ENCODE results near the gene RAP1GAP. TPM values are rescaled to one million over a fixed set of nuclear protein-coding genes. Genes with fewer than 3 reads are reported as not detected.

The RAP1GAP gene
- total and polyA plus RNA-seq, 2 of the 13 experiments (the other 11 are each of a cell fraction or from before 2014, with no cell fraction given): 11.9 to 37.5 TPM

DNA sequence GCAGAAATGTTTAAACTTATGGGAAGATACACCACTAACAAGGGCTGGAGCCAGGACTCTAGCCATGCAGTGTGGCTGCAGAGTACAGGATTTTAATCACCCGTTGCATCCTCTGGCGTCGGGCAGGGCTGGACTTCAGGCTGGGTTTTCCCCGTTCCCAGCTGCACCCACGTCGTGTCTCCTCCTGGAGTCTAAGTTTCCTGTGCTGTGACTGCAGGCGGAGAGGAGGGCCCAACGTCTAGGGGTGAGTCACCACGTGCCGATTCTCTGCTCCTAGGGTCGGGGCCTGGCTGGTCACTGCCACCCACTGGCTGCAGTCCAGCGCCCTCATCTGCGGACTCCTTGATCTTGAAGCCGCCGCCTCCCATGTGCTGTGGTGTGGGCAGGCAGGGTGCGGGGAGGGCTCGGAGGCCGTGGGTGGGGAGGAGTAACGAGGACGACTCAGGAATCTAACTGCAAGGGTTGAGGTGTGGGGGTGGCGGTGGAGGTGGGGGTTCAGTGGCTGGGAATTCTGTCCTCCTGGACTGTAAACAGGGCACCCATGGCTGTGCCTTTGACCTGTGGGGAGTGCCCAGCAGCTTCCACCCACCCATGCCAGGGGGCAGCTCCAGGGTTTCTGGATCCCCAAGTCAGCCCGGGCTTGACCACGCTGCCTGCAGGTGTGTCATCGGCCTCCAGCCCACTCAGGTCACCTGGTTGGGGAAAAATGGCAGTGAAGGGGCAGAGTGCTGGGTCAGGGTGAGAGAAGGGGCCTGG is 82.1 kb downstream of the RAP1GAP start (continued):
- TF ChIP-seq ELF3 (CRISPR knock-in tag; IDR thresholded peaks at IDR 0.05): 0 out of 2 replicates have a peak, but pooled peaks have one; percentile 29
- no peak for TF ChIP-seq ZNF569 (CRISPR knock-in tag; IDR thresholded peaks at IDR 0.05; ENCODE audit: borderline replicate concordance)
- TF ChIP-seq KLF11 (CRISPR knock-in tag; IDR thresholded peaks at IDR 0.05): 0 out of 2 replicates have a peak, but pooled peaks have one; percentile 39
- no peak for TF ChIP-seq TCF12 (IDR thresholded peaks at IDR 0.05)
- TF ChIP-seq TCF12 (CRISPR knock-in tag; IDR thresholded peaks at IDR 0.05): no peak
- TF ChIP-seq EED (CRISPR knock-in tag; IDR thresholded peaks at IDR 0.05): no peak

DNA sequence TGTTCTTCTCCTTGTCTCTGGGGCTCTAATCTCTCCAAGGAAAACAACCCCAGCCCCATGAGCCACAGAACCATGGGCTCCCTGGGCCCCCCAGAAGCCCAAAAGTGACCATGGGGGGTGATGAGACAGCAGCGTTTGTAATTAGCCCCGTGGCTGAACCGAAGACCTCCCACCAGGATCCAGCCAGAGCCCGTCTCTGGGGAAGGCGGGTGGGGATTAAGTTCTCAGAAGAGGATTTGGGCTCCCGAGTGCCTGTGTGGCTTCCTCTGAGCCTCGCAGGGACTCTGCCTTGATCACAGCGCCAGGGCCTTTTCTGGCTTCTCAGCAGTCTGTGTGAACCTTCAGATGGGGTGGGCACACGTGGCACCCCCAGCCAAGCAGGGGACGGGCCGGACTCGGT is 82.9 kb downstream of the RAP1GAP start:
- no TSS peak for BruUV-seq (replicated peaks)
- intact Hi-C loops (cut with micrococcal nuclease; ENCODE audit: unreplicated experiment) (no loop called here), in situ Hi-C loops (cut with HindIII; ENCODE audit: extremely low pct_ligation_motif_present, low pct_unique_long_range_greater_than_20kb) (no loop called here)
- FAIRE-seq (no peak), ATAC-seq (no peak), DNase-seq (ENCODE audit: low spot score) (no peak)
- Histone ChIP-seq H3K4me2 (ENCODE audit: low read depth, low read length) (peak overlapping the region; percentile 52; the same call in 1 of the 2 replicates), H3K36me3 (replicated peaks in 1 of 2; ENCODE audit: control insufficient read depth in 1 of 2, insufficient read depth in 2 of 2, low read length in 2 of 2) (no peaks in the 10 kb centered on the region), H3K9me3 (ENCODE audit: low read length) (no peaks in the 10 kb centered on the region), H3K79me2 (ENCODE audit: insufficient read depth, low read length) (no peaks in the 10 kb centered on the region), H3K4me3 (replicated peaks in 1 of 3; ENCODE audit: insufficient read depth in 1 of 3, low read depth in 2 of 3, low read length in 3 of 3) (no peak overlapping the region), H2AFZ (ENCODE audit: low read length) (no peak overlapping the region), H3K4me1 (ENCODE audit: insufficient read depth, low read length) (peaks cover 53% of the 10 kb centered on the region), H3K9ac (ENCODE audit: insufficient read depth, low read depth, low read length) (no peak overlapping the region), H4K20me1 (ENCODE audit: insufficient read depth, low read length) (no peaks in the 10 kb centered on the region), H3K27ac (ENCODE audit: extremely low read length, insufficient read depth, low read length) (no peak overlapping the region), H3K27me3 (ENCODE audit: control insufficient read depth in 1 of 2, insufficient read depth in 2 of 2, low read length in 2 of 2) (peaks cover 3 to 58% of the 10 kb centered on the region in 2 experiments; a peak in 3 of 5 replicates)
- CTCF ChIA-PET (ENCODE audit: low intra/inter-chr PET ratio, low total read pairs): no interaction called here
- WGBS (ENCODE audit: low lambda C conversion rate): 34% methylated on average over 6 of the region's 12 CpGs
- POLR2A ChIA-PET: no interaction called here
- TF ChIP-seq CBX1 (IDR thresholded peaks at IDR 0.05; ENCODE audit: low read depth): no peak
- TF ChIP-seq MZF1 (CRISPR knock-in tag; IDR thresholded peaks at IDR 0.05; ENCODE audit: borderline replicate concordance): no peak
- no peak for TF ChIP-seq NBN (conservative IDR thresholded peaks at IDR 0.05)
- TF ChIP-seq, protein P1, sequence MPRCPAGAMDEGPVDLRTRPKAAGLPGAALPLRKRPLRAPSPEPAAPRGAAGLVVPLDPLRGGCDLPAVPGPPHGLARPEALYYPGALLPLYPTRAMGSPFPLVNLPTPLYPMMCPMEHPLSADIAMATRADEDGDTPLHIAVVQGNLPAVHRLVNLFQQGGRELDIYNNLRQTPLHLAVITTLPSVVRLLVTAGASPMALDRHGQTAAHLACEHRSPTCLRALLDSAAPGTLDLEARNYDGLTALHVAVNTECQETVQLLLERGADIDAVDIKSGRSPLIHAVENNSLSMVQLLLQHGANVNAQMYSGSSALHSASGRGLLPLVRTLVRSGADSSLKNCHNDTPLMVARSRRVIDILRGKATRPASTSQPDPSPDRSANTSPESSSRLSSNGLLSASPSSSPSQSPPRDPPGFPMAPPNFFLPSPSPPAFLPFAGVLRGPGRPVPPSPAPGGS (CRISPR knock-in tag; IDR thresholded peaks at IDR 0.05): no peak
- TF ChIP-seq, protein P2, sequence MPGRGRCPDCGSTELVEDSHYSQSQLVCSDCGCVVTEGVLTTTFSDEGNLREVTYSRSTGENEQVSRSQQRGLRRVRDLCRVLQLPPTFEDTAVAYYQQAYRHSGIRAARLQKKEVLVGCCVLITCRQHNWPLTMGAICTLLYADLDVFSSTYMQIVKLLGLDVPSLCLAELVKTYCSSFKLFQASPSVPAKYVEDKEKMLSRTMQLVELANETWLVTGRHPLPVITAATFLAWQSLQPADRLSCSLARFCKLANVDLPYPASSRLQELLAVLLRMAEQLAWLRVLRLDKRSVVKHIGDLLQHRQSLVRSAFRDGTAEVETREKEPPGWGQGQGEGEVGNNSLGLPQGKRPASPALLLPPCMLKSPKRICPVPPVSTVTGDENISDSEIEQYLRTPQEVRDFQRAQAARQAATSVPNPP (CRISPR knock-in tag; IDR thresholded peaks at IDR 0.05): no peak
- TF ChIP-seq NFE2L2 (IDR thresholded peaks at IDR 0.05; ENCODE audit: low read length): no peak
- no peak for TF ChIP-seq ZNF160 (CRISPR knock-in tag; IDR thresholded peaks at IDR 0.05)
- TF ChIP-seq, protein P3, sequence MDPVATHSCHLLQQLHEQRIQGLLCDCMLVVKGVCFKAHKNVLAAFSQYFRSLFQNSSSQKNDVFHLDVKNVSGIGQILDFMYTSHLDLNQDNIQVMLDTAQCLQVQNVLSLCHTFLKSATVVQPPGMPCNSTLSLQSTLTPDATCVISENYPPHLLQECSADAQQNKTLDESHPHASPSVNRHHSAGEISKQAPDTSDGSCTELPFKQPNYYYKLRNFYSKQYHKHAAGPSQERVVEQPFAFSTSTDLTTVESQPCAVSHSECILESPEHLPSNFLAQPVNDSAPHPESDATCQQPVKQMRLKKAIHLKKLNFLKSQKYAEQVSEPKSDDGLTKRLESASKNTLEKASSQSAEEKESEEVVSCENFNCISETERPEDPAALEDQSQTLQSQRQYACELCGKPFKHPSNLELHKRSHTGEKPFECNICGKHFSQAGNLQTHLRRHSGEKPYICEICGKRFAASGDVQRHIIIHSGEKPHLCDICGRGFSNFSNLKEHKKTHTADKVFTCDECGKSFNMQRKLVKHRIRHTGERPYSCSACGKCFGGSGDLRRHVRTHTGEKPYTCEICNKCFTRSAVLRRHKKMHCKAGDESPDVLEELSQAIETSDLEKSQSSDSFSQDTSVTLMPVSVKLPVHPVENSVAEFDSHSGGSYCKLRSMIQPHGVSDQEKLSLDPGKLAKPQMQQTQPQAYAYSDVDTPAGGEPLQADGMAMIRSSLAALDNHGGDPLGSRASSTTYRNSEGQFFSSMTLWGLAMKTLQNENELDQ (CRISPR knock-in tag; IDR thresholded peaks at IDR 0.05; ENCODE audit: borderline replicate concordance): no peak
- TF ChIP-seq, protein P4, sequence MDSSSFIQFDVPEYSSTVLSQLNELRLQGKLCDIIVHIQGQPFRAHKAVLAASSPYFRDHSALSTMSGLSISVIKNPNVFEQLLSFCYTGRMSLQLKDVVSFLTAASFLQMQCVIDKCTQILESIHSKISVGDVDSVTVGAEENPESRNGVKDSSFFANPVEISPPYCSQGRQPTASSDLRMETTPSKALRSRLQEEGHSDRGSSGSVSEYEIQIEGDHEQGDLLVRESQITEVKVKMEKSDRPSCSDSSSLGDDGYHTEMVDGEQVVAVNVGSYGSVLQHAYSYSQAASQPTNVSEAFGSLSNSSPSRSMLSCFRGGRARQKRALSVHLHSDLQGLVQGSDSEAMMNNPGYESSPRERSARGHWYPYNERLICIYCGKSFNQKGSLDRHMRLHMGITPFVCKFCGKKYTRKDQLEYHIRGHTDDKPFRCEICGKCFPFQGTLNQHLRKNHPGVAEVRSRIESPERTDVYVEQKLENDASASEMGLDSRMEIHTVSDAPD (CRISPR knock-in tag; IDR thresholded peaks at IDR 0.05): no peak
- TF ChIP-seq, protein P5, sequence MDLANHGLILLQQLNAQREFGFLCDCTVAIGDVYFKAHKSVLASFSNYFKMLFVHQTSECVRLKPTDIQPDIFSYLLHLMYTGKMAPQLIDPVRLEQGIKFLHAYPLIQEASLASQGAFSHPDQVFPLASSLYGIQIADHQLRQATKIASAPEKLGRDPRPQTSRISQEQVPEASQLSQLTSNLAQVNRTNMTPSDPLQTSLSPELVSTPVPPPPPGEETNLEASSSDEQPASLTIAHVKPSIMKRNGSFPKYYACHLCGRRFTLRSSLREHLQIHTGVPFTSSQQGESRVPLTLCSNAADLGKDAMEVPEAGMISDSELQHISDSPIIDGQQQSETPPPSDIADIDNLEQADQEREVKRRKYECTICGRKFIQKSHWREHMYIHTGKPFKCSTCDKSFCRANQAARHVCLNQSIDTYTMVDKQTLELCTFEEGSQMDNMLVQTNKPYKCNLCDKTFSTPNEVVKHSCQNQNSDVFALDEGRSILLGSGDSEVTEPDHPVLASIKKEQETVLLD (CRISPR knock-in tag; IDR thresholded peaks at IDR 0.05; ENCODE audit: low read depth): no peak

Data from HepG2 (cell line).